HG02623 (cell line): ENCODE measurements around the gene PRTG.
A peak's percentile ranks its signal among the peaks of the same experiment; 100 is the strongest.
"Not testable (repeated sequence)": the region's sequence is repeated elsewhere in the genome, so short reads cannot be mapped to it uniquely, and the experiment has no call there.

ENCODE experiments used
- ATAC-seq: cut with Tn5 transposase; IDR thresholded peaks from one replicate; pipeline ENCODE4 v1.9.1; 2021; ENCODE audit warnings: moderate library complexity; ENCODE audit not compliant: unreplicated experiment

The PRTG gene

DNA sequence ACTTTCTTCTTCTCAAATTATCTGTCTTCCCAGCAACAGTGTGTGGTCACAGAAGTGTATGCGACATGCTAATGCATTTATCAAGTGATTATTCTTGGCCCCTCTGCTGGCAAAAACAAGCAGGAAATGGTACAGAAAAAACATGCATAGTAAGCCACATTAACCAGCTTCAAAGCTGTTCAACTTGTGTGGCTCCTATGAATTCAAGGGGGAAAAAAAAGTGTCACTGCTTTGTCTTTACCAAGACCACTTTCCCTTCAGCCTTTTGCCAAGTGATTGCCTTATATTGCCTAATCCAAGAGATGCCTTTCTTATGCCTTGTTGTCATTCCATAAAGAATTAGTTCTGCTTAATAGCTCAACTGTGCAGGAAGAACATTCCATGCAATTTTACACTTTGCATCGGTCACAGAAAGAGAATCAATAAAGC lies 39.1 kb downstream of the PRTG start:
- no peak for ATAC-seq

DNA sequence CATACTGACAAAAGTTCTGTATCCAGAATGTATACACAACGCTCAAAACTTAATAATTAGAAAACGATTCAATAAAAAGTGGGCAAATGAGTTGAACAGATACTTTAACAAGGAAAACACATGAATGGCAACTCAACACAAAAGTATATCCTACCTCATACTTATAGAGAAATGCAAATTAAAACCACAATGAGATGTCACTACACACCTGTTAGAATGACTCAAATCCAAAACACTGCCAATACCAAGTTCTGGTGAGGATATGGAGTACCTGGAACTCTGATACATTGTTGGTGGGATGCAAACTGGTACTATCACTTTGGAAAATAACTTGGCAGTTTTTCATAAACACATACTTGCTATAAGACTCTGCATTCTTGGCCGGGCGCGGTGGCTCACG lies 42.1 kb downstream of the PRTG start:
- ATAC-seq, result no peak

DNA sequence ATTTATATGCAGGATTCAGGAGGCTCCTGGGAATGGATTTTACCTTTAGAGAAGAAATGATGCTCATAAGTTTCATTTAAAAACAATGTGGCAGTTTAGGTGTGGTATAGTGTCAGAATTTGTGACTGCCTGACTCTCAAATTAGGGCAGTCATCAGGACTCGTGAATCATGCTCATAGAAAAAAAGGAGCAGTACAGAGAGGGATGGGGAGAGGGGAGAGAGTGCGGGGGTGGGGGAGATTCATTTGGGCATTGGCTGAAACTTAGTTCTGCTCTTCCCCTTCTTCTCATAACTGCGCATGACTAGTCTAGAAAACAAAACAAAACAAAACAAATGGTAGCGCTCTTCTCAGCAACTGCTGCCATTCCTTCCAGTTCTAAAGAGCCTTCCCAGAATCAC lies 44.3 kb downstream of the PRTG start:
- ATAC-seq, result no peak

DNA sequence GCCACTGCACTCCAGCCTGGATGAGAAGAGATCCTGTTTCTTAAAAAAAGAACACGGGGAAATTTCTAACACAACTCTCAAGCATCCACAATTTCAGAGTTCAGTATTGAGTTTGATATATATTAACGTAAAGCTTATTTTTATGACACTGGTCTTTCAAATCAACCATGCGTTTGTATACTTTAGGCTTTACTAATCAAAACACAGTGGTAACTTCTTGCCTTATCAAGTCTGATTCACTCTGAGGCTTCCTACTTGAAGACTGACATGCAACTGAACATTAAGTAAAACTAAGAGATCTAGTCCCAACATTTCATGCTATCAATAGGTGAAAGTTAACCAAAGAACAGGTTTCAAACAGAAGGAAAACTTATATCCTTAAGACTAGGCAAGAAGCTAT lies 46.7 kb downstream of the PRTG start:
- ATAC-seq, result no peak

DNA sequence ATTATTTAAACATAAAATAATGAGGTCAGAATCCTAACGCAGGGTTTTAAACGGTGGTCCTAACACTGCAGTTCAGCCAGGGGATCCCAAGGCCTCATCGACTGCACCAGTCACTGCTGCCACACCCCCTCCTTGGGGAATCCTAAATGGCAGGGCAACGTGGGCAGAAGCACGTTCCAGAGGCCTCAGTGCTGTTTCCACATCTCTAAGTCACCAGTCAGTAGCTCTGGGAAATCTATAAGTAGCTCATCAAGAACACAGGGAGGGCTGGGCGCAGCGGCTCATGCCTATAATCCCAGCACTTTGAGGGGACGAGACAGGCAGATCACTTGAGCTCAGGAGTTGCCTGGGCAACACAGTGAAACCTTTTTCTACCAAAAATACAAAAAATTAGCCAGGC lies 47.5 kb downstream of the PRTG start:
- no peak for ATAC-seq

DNA sequence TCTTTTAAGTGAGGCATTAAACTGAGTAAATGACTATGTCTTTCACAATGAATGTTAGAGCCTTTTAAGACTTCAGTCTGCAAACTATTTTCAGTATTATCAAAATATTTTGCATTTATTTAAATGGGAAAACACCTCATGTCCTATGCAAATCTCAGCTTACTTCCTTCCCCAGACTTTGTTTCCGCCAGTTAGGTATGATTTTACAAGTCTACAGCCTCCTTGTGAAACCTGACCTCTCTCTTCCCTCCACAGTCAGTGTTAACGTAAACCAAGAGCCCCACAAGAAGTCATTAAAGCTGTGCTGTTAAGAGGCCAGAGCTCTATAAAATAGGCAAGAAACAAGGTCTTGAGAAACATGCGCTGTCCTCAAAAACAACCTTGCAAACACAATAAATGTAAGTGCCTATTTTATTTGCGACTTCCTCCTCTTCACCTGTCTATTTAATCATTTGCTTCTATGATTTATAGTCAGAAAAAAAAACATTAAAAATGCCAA lies 48.3 kb downstream of the PRTG start:
- ATAC-seq, result peak; percentile 90

DNA sequence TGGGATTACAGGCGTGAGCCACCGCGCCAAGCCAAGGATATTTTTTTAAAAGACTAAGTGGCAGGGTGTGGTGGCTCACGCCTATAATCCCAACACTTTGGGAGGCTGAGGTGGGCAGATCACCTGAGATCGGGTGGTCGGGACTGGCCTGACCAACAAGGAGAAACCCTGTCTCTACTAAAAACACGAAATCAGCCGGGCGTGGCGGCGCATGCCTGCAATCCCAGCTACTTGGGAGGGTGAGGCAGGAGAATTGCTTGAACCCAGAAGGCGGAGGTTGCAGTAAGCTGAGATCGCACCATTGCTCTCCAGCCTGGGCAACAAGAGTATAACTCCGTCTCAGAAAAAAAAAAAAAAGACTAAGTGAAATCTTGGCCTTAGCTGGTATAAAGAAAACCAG lies 49.8 kb downstream of the PRTG start:
- not testable (repeated sequence) for ATAC-seq

DNA sequence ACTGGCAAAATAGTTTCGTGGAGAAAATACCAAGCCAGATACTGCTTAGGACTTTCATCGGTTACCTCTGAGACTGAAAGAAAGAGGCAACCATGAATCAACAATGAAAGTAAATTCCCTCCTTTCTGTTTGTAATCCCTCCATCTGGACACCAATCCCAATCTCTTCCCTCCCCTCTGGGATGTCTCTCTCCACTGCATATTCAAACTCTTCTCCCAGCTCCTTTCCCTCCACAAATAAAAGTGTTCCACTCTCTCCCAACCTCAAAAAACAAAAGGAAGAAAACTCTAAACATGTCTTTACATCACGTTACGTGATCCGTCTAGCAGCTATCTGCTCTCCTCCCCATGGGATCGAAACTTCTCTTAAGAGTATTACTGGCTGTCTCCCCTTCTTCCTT lies 55.2 kb downstream of the PRTG start:
- ATAC-seq, result no peak

DNA sequence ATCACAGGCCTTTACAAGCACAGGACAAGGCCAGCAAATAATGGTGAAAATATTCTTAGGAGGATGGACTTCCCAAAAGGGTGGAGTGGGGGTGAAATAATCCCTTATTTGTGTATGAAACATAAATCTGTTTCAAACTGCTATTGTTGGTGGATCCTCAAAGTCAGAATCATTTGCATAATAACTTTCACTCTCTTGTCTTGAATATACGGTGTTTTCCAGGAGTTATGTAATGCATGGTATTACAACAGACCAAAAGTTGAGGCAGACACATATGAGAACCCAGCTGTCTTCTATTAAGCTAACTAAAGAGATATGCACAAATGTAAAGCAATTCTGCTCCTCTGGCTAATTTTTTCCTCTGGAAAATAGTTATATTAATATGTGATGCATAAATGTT lies 57.7 kb downstream of the PRTG start:
- peak; percentile 86 for ATAC-seq

DNA sequence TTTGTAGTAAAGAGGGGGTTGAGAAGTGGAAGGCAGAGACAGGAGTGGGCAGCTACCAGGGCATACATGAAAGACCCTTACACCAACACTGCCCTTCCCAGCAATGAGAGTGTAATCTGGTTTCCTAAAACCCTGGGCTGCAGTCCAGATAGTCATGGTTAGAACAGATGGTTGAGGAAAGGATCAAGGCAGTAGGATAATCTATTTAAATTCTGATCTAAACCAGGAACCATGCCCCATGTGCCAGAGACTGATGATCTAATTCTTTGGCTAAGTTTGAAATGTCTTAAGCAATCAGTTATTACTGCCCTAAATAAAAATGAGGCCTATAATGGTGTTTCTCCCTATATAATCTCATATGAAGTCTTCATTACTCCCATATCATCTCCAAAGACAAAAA lies 59.6 kb downstream of the PRTG start:
- ATAC-seq, result no peak

DNA sequence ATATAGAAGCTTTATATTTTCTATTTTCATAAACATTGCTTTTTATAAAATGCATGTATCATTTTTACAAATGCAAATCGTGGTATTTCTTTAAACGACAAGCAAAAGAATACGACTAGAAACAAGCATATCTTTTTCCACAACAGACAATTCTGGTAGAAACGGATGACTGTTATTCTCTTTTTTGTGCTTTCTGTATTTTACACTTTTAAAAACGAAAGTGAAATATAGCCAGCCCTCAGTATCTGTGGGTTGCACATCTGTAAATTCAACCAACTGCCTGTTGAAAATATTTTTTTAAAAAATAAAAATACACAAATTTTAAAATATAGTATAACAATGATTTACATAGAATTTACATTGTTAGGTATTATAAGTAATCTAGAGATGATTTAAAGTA lies 61.3 kb downstream of the PRTG start:
- no peak for ATAC-seq

DNA sequence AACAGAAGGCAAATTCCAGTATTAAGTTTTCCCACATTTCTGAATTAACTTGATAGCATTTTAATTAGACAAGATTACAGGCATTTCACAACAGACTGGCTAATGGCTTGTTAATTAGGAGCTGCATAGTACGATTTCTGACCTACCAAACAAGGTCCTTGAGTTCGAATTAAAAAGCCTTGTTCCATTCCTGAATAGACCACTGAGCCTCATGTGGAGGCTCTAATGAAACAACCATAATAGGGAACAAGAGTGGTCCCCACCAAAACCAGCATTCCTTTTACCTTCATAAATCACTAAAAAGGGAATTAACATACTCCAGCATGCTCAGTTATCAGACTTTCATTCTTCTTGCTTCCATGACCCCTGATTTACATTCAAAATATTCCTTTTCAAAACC lies 66.4 kb downstream of the PRTG start:
- no peak for ATAC-seq

DNA sequence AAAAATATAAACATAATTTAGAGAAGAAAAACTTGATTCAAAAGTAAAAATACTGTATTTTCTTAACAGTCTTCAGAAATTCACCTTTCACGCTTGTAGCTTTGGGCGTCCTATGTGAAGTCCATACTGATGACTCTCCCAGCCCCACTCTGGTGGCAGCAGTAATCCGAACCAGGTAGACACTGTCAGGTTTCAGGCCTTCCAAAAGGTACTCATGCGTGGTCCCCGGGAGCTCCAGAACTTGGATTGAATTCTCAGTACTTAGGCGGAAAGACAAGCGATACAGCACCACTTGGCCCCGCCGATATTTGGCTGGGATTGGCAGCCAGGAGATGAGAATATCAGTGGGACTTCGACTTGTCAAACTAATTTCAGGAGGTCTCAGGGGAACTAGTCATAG lies 69.7 kb downstream of the PRTG start:
- no peak for ATAC-seq

DNA sequence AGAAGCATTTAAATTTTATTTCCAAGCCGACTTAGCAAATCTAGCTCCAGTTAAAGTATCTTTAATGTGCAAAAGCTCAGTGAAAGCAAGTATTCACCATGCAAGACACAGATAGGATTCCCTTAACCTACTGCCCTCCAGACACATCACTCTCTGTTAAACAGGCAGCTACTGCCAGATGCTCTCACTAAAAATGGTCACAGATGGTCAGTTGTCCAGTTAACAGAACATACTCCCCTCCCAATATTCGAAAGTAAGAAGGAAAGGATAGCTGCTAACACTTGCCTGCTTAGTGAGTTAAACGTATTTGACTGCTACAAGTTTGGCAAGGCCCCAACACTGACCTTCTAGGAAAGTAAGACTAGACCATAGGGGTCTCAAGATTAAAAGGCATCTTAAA lies 73.7 kb downstream of the PRTG start:
- ATAC-seq, result no peak

DNA sequence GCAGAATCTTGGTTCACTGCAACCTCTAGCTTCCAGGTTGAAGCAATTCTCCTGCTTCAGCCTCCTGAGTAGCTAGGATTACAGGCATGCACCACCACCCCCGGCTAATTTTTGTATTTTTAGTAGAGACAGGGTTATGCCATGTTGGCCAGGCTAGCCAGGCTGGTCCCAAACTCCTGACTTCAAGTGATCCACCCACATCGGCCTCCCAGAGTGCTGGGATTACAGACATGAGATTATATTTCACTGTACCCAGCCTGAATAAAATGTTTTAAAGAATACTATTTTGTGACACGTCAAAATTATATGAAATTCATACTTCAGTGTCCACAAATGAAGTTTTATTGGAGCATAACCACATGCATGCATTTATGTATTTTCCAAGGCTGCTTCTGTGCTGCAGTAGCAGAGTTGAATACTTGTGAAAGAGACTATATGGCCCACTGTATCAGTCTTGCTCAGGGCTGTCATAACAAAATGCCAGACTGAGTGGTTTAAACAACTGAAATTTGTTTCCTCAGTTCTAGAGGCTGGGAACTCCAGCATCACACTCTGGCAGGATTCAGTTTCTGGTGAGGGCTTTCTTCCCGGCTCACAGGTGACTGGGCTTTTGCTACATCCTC lies 77.2 kb downstream of the PRTG start:
- ATAC-seq, result no peak

DNA sequence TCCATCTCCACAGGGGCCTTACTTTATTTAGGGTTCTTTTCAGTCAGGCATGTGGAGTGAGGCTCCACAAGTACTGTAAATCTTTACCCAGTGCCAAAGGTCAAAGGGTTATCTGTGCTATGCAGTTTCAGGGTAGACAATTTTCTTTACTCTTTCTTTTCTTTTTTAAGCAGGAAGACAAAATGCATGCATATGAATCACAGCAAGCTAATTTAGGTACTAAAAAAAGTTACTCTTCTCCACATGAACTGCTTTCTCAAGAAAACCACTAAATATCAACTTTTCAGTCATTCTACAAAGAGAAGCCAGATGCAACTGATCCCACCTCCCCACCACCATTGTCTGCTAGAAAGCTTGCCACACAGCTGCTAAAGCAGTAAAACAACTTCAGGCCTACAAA lies 81.5 kb downstream of the PRTG start:
- ATAC-seq, result no peak

DNA sequence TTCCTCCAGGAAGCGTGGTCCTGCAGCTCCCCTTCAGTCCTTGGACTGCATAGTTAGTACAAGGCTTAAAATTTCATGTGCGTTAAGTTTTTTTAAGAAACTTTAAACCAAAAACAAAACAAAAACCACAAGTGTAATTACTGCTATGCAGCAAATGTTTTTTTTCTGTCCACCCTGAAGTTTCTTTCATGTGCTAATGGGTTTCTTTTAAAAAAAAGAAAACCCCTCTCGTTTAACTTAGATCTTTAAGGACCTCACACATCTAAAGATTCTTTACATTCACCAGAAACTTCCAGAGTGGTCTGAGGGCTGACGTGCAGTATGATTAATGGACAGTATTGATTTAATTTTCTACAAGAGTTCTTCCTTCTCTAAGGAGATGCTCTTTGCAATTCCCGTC lies 82.8 kb downstream of the PRTG start:
- ATAC-seq, result no peak

DNA sequence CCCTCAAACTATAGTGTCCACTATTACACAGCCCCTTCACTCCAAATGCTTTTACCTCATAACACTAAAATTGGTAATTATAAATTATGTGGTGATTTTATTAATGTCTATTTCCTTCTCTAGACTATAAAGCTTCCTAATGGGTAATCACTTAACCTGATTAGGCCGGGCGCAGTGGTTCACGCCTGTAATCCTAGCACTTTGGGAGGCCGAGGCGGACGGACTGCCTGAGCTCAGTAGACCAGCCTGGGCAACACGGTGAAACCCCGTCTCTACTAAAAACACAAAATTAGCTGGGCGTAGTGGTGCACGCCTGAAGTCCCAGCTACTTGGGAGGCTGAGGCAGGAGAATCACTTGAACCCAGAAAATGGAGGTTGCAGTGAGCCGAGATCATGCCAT lies 83.5 kb downstream of the PRTG start:
- no peak for ATAC-seq

DNA sequence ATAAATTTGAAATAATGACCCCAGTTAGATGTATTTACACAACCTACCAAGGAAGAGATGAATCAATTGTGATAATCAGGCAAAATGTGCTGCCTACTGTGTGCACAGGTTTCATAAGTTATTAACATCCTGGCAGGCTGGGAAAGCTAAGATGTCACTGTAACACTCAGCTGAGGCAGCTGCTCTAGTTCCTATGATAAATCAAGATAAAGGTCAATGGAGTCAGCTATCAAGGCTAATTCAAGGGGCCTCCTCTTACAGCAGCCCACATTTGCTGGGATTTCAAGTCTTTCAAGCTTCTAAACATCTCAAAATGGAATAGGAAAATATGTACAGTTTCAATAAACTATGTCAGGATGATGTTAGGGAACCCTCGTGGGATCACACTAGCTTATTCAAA lies 84.1 kb downstream of the PRTG start:
- no peak for ATAC-seq

DNA sequence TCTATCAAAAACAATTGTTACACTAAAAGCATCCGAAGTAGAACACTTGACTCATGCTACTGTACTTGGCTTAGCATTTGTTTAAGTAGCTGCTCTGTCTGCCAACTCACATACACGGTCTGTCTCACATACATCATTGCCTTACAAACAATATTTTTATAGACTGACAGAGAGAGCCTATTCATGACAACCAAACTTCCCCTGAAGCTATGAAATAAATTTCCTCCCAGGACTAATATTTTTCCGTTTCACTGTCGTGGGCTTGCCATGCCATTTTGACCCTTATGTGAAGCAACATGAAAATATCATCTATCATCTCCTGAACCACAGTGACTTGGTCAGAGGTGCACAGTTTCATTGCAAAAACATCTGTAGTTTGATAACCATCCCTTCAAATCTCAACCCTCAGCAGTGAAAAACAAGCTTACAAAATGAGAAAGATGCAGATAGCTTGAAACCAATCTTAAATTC lies 88.4 kb downstream of the PRTG start:
- no peak for ATAC-seq

DNA sequence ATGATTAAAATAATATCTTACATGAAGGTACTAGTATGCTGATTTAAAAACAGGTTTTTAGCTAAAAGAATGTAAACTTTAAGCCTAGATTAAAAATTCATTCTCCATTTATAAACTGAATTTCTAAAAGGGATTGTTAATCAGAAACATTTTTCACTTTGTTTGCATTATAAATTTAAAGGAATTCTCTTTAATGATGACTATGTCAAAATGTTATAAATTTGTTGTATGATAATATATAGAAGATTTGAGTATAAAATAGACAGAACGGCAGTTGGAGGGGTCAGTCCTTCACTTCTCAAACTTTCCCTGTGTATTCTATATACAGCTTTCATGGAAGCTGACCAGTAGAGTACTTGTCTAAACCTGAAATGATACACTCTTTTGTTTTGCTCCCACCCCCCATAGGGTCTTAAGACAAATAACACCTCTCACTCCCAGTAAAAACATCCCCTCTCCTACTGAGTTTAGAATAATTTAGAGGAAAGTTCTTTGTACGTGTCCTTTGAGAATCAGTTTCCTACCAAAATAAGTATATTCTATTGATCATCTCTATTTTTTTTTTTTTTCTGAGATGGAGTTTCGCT lies 90.0 kb downstream of the PRTG start:
- no peak for ATAC-seq

DNA sequence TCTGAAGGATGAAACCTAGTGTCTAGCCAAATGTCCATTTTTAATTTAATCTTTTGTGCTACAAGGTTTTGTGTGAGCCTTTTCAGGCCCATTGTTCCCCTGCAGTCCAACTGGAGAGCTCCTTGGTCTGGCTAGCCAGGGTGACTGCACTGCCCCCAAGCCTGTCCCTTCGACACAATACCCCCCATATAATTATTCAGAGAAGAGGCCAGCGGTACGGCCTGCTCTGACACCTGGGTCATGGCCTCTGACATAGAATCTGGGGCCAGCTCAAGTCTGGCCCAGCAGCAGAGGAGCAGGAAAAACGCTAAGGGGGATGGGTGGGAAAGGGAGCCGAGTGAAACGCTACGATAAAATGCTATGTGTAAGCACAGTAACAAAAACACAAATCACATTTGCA lies 90.6 kb downstream of the PRTG start:
- ATAC-seq, result no peak

DNA sequence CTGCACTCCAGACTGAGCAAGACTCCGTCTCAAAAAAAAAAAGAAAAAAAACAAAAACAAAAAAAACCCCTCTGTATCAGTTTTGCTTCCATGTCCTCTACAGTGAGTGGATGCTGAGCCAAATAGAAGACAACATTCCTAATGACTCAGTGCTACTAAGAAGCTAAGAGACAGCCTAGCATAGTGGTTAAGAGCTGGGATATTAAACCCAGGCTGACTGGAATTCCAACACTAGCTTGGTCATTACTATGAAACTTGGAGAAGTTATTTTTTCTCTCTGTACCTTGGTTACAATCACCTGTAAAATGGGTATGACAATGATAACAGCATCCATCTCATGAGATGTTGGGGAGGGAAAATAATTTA lies 93.9 kb downstream of the PRTG start:
- no peak for ATAC-seq
